ENCODE measurements around the gene SLC9A3. TPM values are rescaled to one million over a fixed set of nuclear protein-coding genes. Genes with fewer than 3 reads are reported as not detected.

Gene SLC9A3
- polyA plus RNA-seq, 3 donors, result 0.31 to 0.42 (median 0.36) TPM

GRCh38 chr5:435156-435790, 89.0 kb downstream of the SLC9A3 start:
- no peaks in the 10 kb centered on the region for H3K27me3 ChIP-seq (ENCODE audit: control insufficient read depth in 2 of 2, insufficient read depth in 2 of 2, low read length in 2 of 2)
- no peaks in the 10 kb centered on the region for H3K9me3 Mint-ChIP-seq
- peaks cover 3 to 13% (median 5%) of the 10 kb centered on the region in 3 donors for H3K27me3 Mint-ChIP-seq (ENCODE audit: low read depth in 3 of 3)
- no peak overlapping the region for H3K27ac Mint-ChIP-seq
- no peaks in the 10 kb centered on the region for H4K20me1 ChIP-seq (ENCODE audit: insufficient read depth, low read length)
- H3K9ac ChIP-seq (ENCODE audit: insufficient read depth, low read length, poor library complexity, severe bottlenecking), result no peak overlapping the region
- H2AFZ ChIP-seq (ENCODE audit: insufficient read depth, low read depth, low read length, poor library complexity, severe bottlenecking), result no peak overlapping the region
- no peak overlapping the region for H3K27ac ChIP-seq (ENCODE audit: low read depth in 1 of 2, low read length in 2 of 2)
- peaks cover under 1% of the 10 kb centered on the region for H3K4me1 Mint-ChIP-seq
- no peak for TF ChIP-seq CTCF (IDR thresholded peaks at IDR 0.05)
- peaks cover 2 to 3% of the 10 kb centered on the region in 2 donors for H3K4me1 ChIP-seq (ENCODE audit: control insufficient read depth in 1 of 2, insufficient read depth in 2 of 2, low read length in 2 of 2)
- no peaks in the 10 kb centered on the region for H3K79me2 ChIP-seq (ENCODE audit: insufficient read depth, low read length)
- no peak for DNase-seq
- H3K36me3 Mint-ChIP-seq, result no peaks in the 10 kb centered on the region
- intact Hi-C loops (cut with micrococcal nuclease), result no loop called here
- H3K36me3 ChIP-seq (replicated peaks in 1 of 2; ENCODE audit: control insufficient read depth in 1 of 2, insufficient read depth in 2 of 2, low read length in 2 of 2), result no peaks in the 10 kb centered on the region
- no peaks in the 10 kb centered on the region for H3K9me3 ChIP-seq (replicated peaks in 1 of 2; ENCODE audit: control insufficient read depth in 1 of 2, insufficient read depth in 1 of 2, low read length in 2 of 2)
- no peak overlapping the region for H3K4me3 ChIP-seq (replicated peaks in 1 of 3; ENCODE audit: low read depth in 2 of 3, low read length in 3 of 3)
- H3K4me2 ChIP-seq (replicated peaks; ENCODE audit: extremely low read depth, low read length, poor library complexity, severe bottlenecking), result no peak overlapping the region
- no peak overlapping the region for H3K4me3 Mint-ChIP-seq
- WGBS (ENCODE audit: insufficient coverage), result 95% methylated on average over 26 of the region's 27 CpGs

- no peak overlapping the region for H3K27ac Mint-ChIP-seq
- Histone ChIP-seq H3K27ac (ENCODE audit: low read depth in 1 of 2, low read length in 2 of 2) (no peak overlapping the region), H4K20me1 (ENCODE audit: insufficient read depth, low read length) (no peaks in the 10 kb centered on the region), H3K4me1 (ENCODE audit: control insufficient read depth in 1 of 2, insufficient read depth in 2 of 2, low read length in 2 of 2) (no peaks in the 10 kb centered on the region), H3K9me3 (replicated peaks in 1 of 2; ENCODE audit: control insufficient read depth in 1 of 2, insufficient read depth in 1 of 2, low read length in 2 of 2) (no peaks in the 10 kb centered on the region), H3K79me2 (ENCODE audit: insufficient read depth, low read length) (no peaks in the 10 kb centered on the region), H3K27me3 (ENCODE audit: control insufficient read depth in 2 of 2, insufficient read depth in 2 of 2, low read length in 2 of 2) (no peaks in the 10 kb centered on the region), H3K4me3 (replicated peaks in 1 of 3; ENCODE audit: low read depth in 2 of 3, low read length in 3 of 3) (no peak overlapping the region), H3K4me2 (replicated peaks; ENCODE audit: extremely low read depth, low read length, poor library complexity, severe bottlenecking) (no peak overlapping the region), H2AFZ (ENCODE audit: insufficient read depth, low read depth, low read length, poor library complexity, severe bottlenecking) (no peak overlapping the region), H3K36me3 (replicated peaks in 1 of 2; ENCODE audit: control insufficient read depth in 1 of 2, insufficient read depth in 2 of 2, low read length in 2 of 2) (no peaks in the 10 kb centered on the region), H3K9ac (ENCODE audit: insufficient read depth, low read length, poor library complexity, severe bottlenecking) (no peak overlapping the region)
- DNase-seq, result peak in 1 of 3 donors; percentile 1
- H3K4me3 Mint-ChIP-seq, result no peak overlapping the region
- H3K9me3 Mint-ChIP-seq, result no peaks in the 10 kb centered on the region
- intact Hi-C loops (cut with micrococcal nuclease), result no loop called here
- 94% methylated on average over 25 of the region's 26 CpGs for WGBS (ENCODE audit: insufficient coverage)
- peaks cover 3 to 13% (median 10%) of the 10 kb centered on the region in 3 donors for H3K27me3 Mint-ChIP-seq (ENCODE audit: low read depth in 3 of 3)
- H3K4me1 Mint-ChIP-seq, result no peaks in the 10 kb centered on the region
- TF ChIP-seq CTCF (IDR thresholded peaks at IDR 0.05), result no peak
- H3K36me3 Mint-ChIP-seq, result no peaks in the 10 kb centered on the region
Observed at GRCh38 chr5:434443-435146, 89.7 kb downstream of the SLC9A3 start.
